Right kidney (tissue), 1 donor: ENCODE measurements around the gene PIP4K2B.
"Not testable (repeated sequence)": the region's sequence is repeated elsewhere in the genome, so short reads cannot be mapped to it uniquely, and the experiment has no call there.

Experiments used
- DNase-seq: peaks from one replicate; pipeline ENCODE4 v3.0.0-alpha.2; 2016

Gene PIP4K2B

GRCh38 chr17:38729886-38730525, 69.3 kb downstream of the PIP4K2B start, which contains the start of gene CISD3:
Gene CISD3 (plus strand): TSS chr17:38730341. CDS start chr17:38730359, 18 bp downstream.
- peak; percentile 82 for DNase-seq

GRCh38 chr17:38729368-38729885, 69.9 kb downstream of the PIP4K2B start:
- no peak for DNase-seq

- DNase-seq: no peak
These were observed 71.0 kb downstream of the PIP4K2B start for GRCh38 chr17:38728290-38728831.

- DNase-seq: no peak
These were observed 71.6 kb downstream of the PIP4K2B start for GRCh38 chr17:38727736-38728135.

- DNase-seq: not testable (repeated sequence)
These were observed 73.2 kb downstream of the PIP4K2B start for GRCh38 chr17:38726145-38726544.

- no peak for DNase-seq
These were observed 74.3 kb downstream of the PIP4K2B start for GRCh38 chr17:38725066-38725465.

- no peak for DNase-seq
These were observed 74.9 kb downstream of the PIP4K2B start for GRCh38 chr17:38724337-38724988.

- DNase-seq: no peak
These were observed 77.6 kb downstream of the PIP4K2B start for GRCh38 chr17:38721802-38722201.

- no peak for DNase-seq
These were observed 78.4 kb downstream of the PIP4K2B start for GRCh38 chr17:38720941-38721340.

GRCh38 chr17:38719943-38720641, 79.3 kb downstream of the PIP4K2B start:
- no peak for DNase-seq

GRCh38 chr17:38719289-38719942, 79.9 kb downstream of the PIP4K2B start:
- DNase-seq: no peak

GRCh38 chr17:38717139-38717745, 82.1 kb downstream of the PIP4K2B start:
- DNase-seq: no peak

- DNase-seq: no peak
These were observed 82.9 kb downstream of the PIP4K2B start for GRCh38 chr17:38716368-38717005.
